H9 (cell line): ENCODE results near the gene FYCO1. TPM values are rescaled to one million over a fixed set of nuclear protein-coding genes. Genes with fewer than 3 reads are reported as not detected.

ENCODE experiments used
- DNase-seq: peaks from one replicate; pipeline ENCODE4 v3.0.0-alpha.2; 2017
- H2AFZ ChIP-seq: one replicate; pipeline ENCODE4 v1.6.1; 2013; ENCODE audit warnings: mild to moderate bottlenecking, low read length, control low read depth, moderate library complexity
- H2AK5ac ChIP-seq: 2 replicates; pipeline ENCODE4 v1.6.1; 2013; ENCODE audit warnings: low read length, control low read depth, mixed read lengths; ENCODE audit not compliant: insufficient read length
- H2BK120ac ChIP-seq: one replicate; pipeline ENCODE4 v1.6.1; 2013; ENCODE audit warnings: low read depth, mild to moderate bottlenecking, low read length, control low read depth, inconsistent platforms; ENCODE audit not compliant: poor library complexity, severe bottlenecking
- H2BK12ac ChIP-seq: 2 replicates; pipeline ENCODE4 v1.6.1; 2013; ENCODE audit warnings: low read length, control low read depth, mixed read lengths, low read depth; ENCODE audit not compliant: insufficient read length
- H2BK15ac ChIP-seq: 2 replicates; pipeline ENCODE4 v1.6.1; 2013; ENCODE audit warnings: low read depth, low read length, control low read depth
- H2BK20ac ChIP-seq: one replicate; pipeline ENCODE4 v1.6.1; 2013; ENCODE audit warnings: low read depth, mild to moderate bottlenecking, low read length, control low read depth, inconsistent platforms; ENCODE audit not compliant: poor library complexity, severe bottlenecking
- H2BK5ac ChIP-seq: 2 replicates; pipeline ENCODE4 v1.6.1; 2013; ENCODE audit warnings: low read length, control low read depth, mixed read lengths; ENCODE audit not compliant: insufficient read length
- H3K14ac ChIP-seq: 2 replicates; pipeline ENCODE4 v1.6.1; 2013; ENCODE audit warnings: low read length, control low read depth; ENCODE audit not compliant: insufficient read depth
- H3K18ac ChIP-seq: 2 replicates; pipeline ENCODE4 v1.6.1; 2013; ENCODE audit warnings: low read depth, mild to moderate bottlenecking, mixed read lengths, low read length, control low read depth; ENCODE audit not compliant: insufficient read length
- H3K23ac ChIP-seq: 2 replicates; pipeline ENCODE4 v1.6.1; 2013; ENCODE audit warnings: low read length, control low read depth, mixed read lengths, low read depth; ENCODE audit not compliant: insufficient read length
- H3K23me2 ChIP-seq: 2 replicates; pipeline ENCODE4 v1.6.1; 2013; ENCODE audit warnings: low read depth, mild to moderate bottlenecking, mixed read lengths, low read length, control low read depth; ENCODE audit not compliant: insufficient read length, poor library complexity, severe bottlenecking
- H3K27ac ChIP-seq: 2 replicates; pipeline ENCODE4 v1.5.1; 2013; ENCODE audit warnings: low read length, control low read depth, mixed read lengths, low read depth; ENCODE audit not compliant: insufficient read length
- H3K27me3 ChIP-seq: 2 replicates; pipeline ENCODE4 v1.6.1; 2013; ENCODE audit warnings: low read length, control low read depth, inconsistent platforms; ENCODE audit not compliant: insufficient read depth
- H3K4ac ChIP-seq: 2 replicates; pipeline ENCODE4 v1.6.1; 2013; ENCODE audit warnings: low read depth, mild to moderate bottlenecking, control low read depth, inconsistent platforms, low read length, moderate library complexity
- H3K4me1 ChIP-seq: 2 replicates; pipeline ENCODE4 v1.6.1; 2013; ENCODE audit warnings: low read length, control low read depth, inconsistent platforms; ENCODE audit not compliant: insufficient read depth
- H3K4me2 ChIP-seq: 2 replicates; pipeline ENCODE4 v1.6.1; 2013; ENCODE audit warnings: low read length, control low read depth, mixed read lengths; ENCODE audit not compliant: insufficient read length, insufficient read depth
- H3K56ac ChIP-seq: 2 replicates; pipeline ENCODE4 v1.6.1; 2013; ENCODE audit warnings: low read depth, mild to moderate bottlenecking, mixed read lengths, low read length, control low read depth; ENCODE audit not compliant: insufficient read length
- H3K79me1 ChIP-seq: 2 replicates; pipeline ENCODE4 v1.6.1; 2013; ENCODE audit warnings: low read depth, mild to moderate bottlenecking, moderate library complexity, low read length, control low read depth, inconsistent platforms; ENCODE audit not compliant: insufficient read depth, poor library complexity, severe bottlenecking
- H3K79me2 ChIP-seq: 2 replicates; pipeline ENCODE4 v1.6.1; 2013; ENCODE audit warnings: low read length, control low read depth, inconsistent platforms; ENCODE audit not compliant: insufficient read depth
- H3K9ac ChIP-seq: 2 replicates; pipeline ENCODE4 v1.6.1; 2013; ENCODE audit warnings: low read length, control low read depth, mixed read lengths; ENCODE audit not compliant: insufficient read length; ENCODE audit errors: extremely low read depth
- H3K9me3 ChIP-seq: one replicate; pipeline ENCODE4 v1.6.1; 2013; ENCODE audit warnings: low read depth, low read length, inconsistent platforms; ENCODE audit not compliant: control insufficient read depth
- H3T11ph ChIP-seq: one replicate; pipeline ENCODE4 v1.6.1; 2013; ENCODE audit warnings: mild to moderate bottlenecking, low read length, control low read depth, inconsistent platforms
- H4K20me1 ChIP-seq: one replicate; pipeline ENCODE4 v1.6.1; 2013; ENCODE audit not compliant: control insufficient read depth, insufficient read length, insufficient read depth
- H4K5ac ChIP-seq: 2 replicates; pipeline ENCODE4 v1.6.1; 2013; ENCODE audit warnings: low read depth, mild to moderate bottlenecking, mixed read lengths, low read length, control low read depth; ENCODE audit not compliant: insufficient read length
- H4K8ac ChIP-seq: replicated peaks from 2 replicates; pipeline ENCODE4 v1.6.1; 2013; ENCODE audit warnings: low read length, control low read depth, mixed read lengths, low read depth; ENCODE audit not compliant: insufficient read length
- H4K91ac ChIP-seq: 2 replicates; pipeline ENCODE4 v1.6.1; 2013; ENCODE audit warnings: low read depth, mild to moderate bottlenecking, moderate library complexity, mixed read lengths, low read length, control low read depth; ENCODE audit not compliant: insufficient read length
- H3K27ac Mint-ChIP-seq, 3 experiments: 2 replicates in 2 of 3; 3 replicates in 1 of 3; pipeline ENCODE4 v1.8.0; 2020 to 2021; ENCODE audit warnings: mixed read lengths in 3 of 3, mild to moderate bottlenecking in 1 of 3, moderate library complexity in 1 of 3
- H3K27me3 Mint-ChIP-seq: 2 replicates; pipeline ENCODE4 v1.8.0; 2021; ENCODE audit warnings: low read depth, mild to moderate bottlenecking, moderate library complexity, mixed read lengths
- H3K36me3 Mint-ChIP-seq, 3 experiments: 2 replicates in 2 of 3; 3 replicates in 1 of 3; pipeline ENCODE4 v1.8.0; 2020 to 2021; ENCODE audit warnings: low read depth in 3 of 3, mixed read lengths in 3 of 3; ENCODE audit not compliant: insufficient read depth in 1 of 3
- H3K4me1 Mint-ChIP-seq, 2 experiments: 2 replicates each; pipeline ENCODE4 v1.8.0; 2020; ENCODE audit warnings: mixed read lengths in 2 of 2
- H3K4me3 Mint-ChIP-seq, 2 experiments: 2 replicates in 1 of 2; 3 replicates in 1 of 2; pipeline ENCODE4 v1.8.0; 2020 to 2021; ENCODE audit warnings: mild to moderate bottlenecking in 2 of 2, mixed read lengths in 2 of 2, moderate library complexity in 1 of 2
- H3K9me3 Mint-ChIP-seq, 2 experiments: 2 replicates in 1 of 2; 3 replicates in 1 of 2; pipeline ENCODE4 v1.8.0; 2020; ENCODE audit warnings: mild to moderate bottlenecking in 2 of 2, mixed read lengths in 2 of 2, moderate library complexity in 1 of 2
- CTCF ChIP-seq: fragments of 200-600 bp; sonication (generic); conservative IDR thresholded peaks from 3 replicates; pipeline ENCODE4 v1.8.0; 2021; ENCODE audit warnings: antibody characterized with exemption, mild to moderate bottlenecking
- WGBS: extraction: QIAGEN DNeasy Blood & Tissue Kit; methylation state at CpG from one replicate; pipeline ENCODE4 v1.1.7; 2013; ENCODE audit warnings: missing lambda C conversion rate, low lambda C conversion rate, mixed read lengths; ENCODE audit not compliant: insufficient read length; ENCODE audit errors: extremely low coverage; 5-methylcytosine and 5-hydroxymethylcytosine counted together
- total RNA-seq: library from RNA; stranded (reverse); gene quantifications from 2 replicates; pipeline ENCODE4 v1.2.1, GENCODE V29; 2021

FYCO1 gene
- total RNA-seq, 1 experiment from 2014 or later, result 10.4 TPM

GRCh38 chr3:45942051-45942825 lies 53.4 kb downstream of the FYCO1 start:
- no peak overlapping the region for H2BK5ac ChIP-seq
- H3K23ac ChIP-seq, result no peak overlapping the region
- H4K8ac ChIP-seq, result no peak overlapping the region
- H2BK120ac ChIP-seq, result no peak overlapping the region
- no peak overlapping the region for H2BK20ac ChIP-seq
- Mint-ChIP-seq H3K4me1 (peaks cover 16 to 20% of the 10 kb centered on the region in 2 experiments), H3K27ac (peak overlapping the region in 1 of 3 experiments; percentile 44; a peak in 1 of 7 replicates), H3K9me3 (no peaks in the 10 kb centered on the region), H3K36me3 (peaks cover 13 to 25% (median 15%) of the 10 kb centered on the region in 3 experiments; a peak in 5 of 7 replicates), H3K27me3 (no peaks in the 10 kb centered on the region), H3K4me3 (no peak overlapping the region)
- no peak overlapping the region for H3K4me2 ChIP-seq
- no peaks in the 10 kb centered on the region for H3K23me2 ChIP-seq
- H4K91ac ChIP-seq, result no peak overlapping the region
- H3K9me3 ChIP-seq, result no peaks in the 10 kb centered on the region
- H3T11ph ChIP-seq, result no peak overlapping the region
- no peak overlapping the region for H3K4ac ChIP-seq
- H2AFZ ChIP-seq, result no peak overlapping the region
- no peaks in the 10 kb centered on the region for H3K27me3 ChIP-seq
- WGBS, result no CpG with 5 or more reads among the region's 6 CpGs
- no peak overlapping the region for H2AK5ac ChIP-seq
- H2BK15ac ChIP-seq, result no peak overlapping the region
- H3K79me2 ChIP-seq, result no peaks in the 10 kb centered on the region
- no peak overlapping the region for H4K5ac ChIP-seq
- no peak overlapping the region for H3K9ac ChIP-seq
- H3K18ac ChIP-seq, result no peak overlapping the region
- no peak overlapping the region for H3K56ac ChIP-seq
- H3K14ac ChIP-seq, result no peak overlapping the region
- no peaks in the 10 kb centered on the region for H3K4me1 ChIP-seq
- no peaks in the 10 kb centered on the region for H4K20me1 ChIP-seq
- no peak for TF ChIP-seq CTCF
- H2BK12ac ChIP-seq, result no peak overlapping the region
- no peak for DNase-seq
- H3K79me1 ChIP-seq, result no peaks in the 10 kb centered on the region
- H3K27ac ChIP-seq, result no peak overlapping the region
